Tibial nerve (tissue), 4 donors: ENCODE data around the gene NPLOC4. TPM values are rescaled to one million over a fixed set of nuclear protein-coding genes. Genes with fewer than 3 reads are reported as not detected.

Experiments used
- DNase-seq, 2 donors: peaks; one replicate each; pipeline ENCODE4 v3.0.0-alpha.2; 2019; ENCODE audit warnings: low spot score in 2 of 2
- H3K27ac ChIP-seq, 4 donors: fragments of 200-600 bp; sonication (generic) in 3 of 4; one replicate each; pipeline ENCODE4 v1.5.1; 2017 to 2019; ENCODE audit warnings: mild to moderate bottlenecking in 1 of 4
- H3K27me3 ChIP-seq, 2 donors: fragments of 200-600 bp; sonication (generic) in 1 of 2; one replicate each; pipeline versions ENCODE4 v1.5.1 to v1.6.0; 2017 to 2019
- H3K36me3 ChIP-seq, 3 donors: fragments of 200-600 bp; sonication (generic); one replicate each; pipeline ENCODE4 v1.5.1; 2018 to 2019
- H3K4me1 ChIP-seq, 4 donors: fragments of 200-600 bp; sonication (generic) in 3 of 4; one replicate each; pipeline ENCODE4 v1.5.1; 2017 to 2019
- H3K4me3 ChIP-seq, 4 donors: fragments of 200-600 bp; sonication (generic) in 3 of 4; one replicate each; pipeline ENCODE4 v1.5.1; 2017 to 2019; ENCODE audit warnings: mild to moderate bottlenecking in 1 of 4, moderate library complexity in 1 of 4
- H3K9me3 ChIP-seq, 4 donors: fragments of 200-600 bp; sonication (generic) in 3 of 4; one replicate each; pipeline ENCODE4 v1.5.1; 2017 to 2019
- EP300 ChIP-seq, 2 donors: sonication (generic); formaldehyde crosslinking; IDR thresholded peaks; one replicate each; pipeline ENCODE4 v1.6.1; 2017; ENCODE audit warnings: antibody characterized with exemption in 2 of 2, mild to moderate bottlenecking in 1 of 2
- POLR2A ChIP-seq, 2 donors: fragments of 450-650 bp; IDR thresholded peaks; one replicate each; pipeline ENCODE4 v1.6.1; 2017; ENCODE audit warnings: antibody characterized with exemption in 2 of 2, mild to moderate bottlenecking in 2 of 2, moderate library complexity in 2 of 2
- WGBS, 2 donors: methylation state at CpG; one replicate each; pipeline ENCODE4 v1.1.5; 2018; 5-methylcytosine and 5-hydroxymethylcytosine counted together
- total RNA-seq, 4 donors: library from RNA; depleted of rRNA; stranded (reverse); fragments of >200 nt; gene quantifications; one replicate each; pipeline ENCODE4 v1.1.0, GENCODE V29; 2016
- TF ChIP-seq, protein P1 (sequence below), 5 experiments: fragments of 200-600 bp in 3 of 5; fragments of 450-650 bp in 2 of 5; sonication (generic) in 3 of 5; IDR thresholded peaks; one replicate each; pipeline ENCODE4 v1.5.1; 2016 to 2019; ENCODE audit warnings: antibody characterized with exemption in 5 of 5, mild to moderate bottlenecking in 3 of 5, moderate library complexity in 2 of 5

The NPLOC4 gene
- total RNA-seq = 10 to 100 TPM; 51.1 to 79.2 (median 62.1) TPM

DNA sequence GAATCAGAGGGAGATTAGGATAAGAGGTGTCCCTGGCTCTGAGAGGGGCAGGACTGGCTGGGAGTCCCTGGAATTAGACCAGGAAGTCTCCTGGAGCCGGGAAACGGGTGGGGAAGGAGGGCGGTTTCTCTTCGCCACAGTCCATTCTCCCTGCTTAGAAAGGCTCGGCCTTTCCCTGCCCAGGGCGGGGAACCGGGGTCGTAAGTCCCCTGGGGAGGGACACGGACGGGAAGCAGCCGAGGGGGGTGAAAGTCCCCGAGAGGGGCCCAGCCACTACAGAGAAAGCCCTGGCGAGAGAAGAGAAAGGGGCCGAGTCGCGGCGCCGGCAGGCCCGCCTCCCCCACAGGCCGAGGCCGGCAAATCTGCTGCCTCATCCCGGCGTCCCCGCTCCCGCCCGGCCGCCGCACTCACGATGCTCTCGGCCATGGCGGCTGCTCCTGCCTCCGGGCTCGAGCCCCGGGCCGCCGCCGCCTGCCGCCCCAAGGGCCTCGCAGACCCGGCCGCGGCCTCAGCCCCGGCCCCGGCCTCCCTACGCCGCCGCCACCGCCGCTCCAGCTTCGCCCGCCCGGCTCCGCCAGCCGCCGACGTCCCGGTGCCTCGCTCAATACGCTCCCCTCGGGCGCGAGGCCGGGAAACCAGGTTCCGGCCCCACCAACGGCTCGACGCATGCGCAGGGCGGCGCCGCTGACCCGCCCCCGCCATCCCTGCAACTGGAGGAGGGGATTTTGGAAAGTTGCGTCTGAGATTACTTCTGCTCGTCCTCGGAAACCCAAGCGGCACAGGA is at the start of gene NPLOC4, which contains the start of gene TSPAN10:
NPLOC4 (minus strand) TSS at position 608 of the 784 bp plus-strand sequence; CDS start at position 426, 182 bp downstream.
TSPAN10 (plus strand) TSS at position 692 of the 784 bp plus-strand sequence. CDS start 5,217 bp downstream, outside the sequence.
- DNase-seq = peak; percentile 65 to 73
- WGBS, 2 donors = 1% methylated on average over 45 to 69 of the region's 77 CpGs
- Histone ChIP-seq H3K9me3 (no peaks in the 10 kb centered on the region), H3K4me3 (peak within 1 kb of the TSS; percentile 56 to 99 (median 86)), H3K27me3 (no peaks in the 10 kb centered on the region), H3K27ac (peak within 1 kb of the TSS; percentile 10 to 92 (median 88)), H3K4me1 (peaks cover 0 to 44% (median 24%) of the 10 kb centered on the region in 4 donors), H3K36me3 (peaks cover 0 to 13% (median 0%) of the 10 kb centered on the region in 3 donors)
- TF ChIP-seq, protein P1, sequence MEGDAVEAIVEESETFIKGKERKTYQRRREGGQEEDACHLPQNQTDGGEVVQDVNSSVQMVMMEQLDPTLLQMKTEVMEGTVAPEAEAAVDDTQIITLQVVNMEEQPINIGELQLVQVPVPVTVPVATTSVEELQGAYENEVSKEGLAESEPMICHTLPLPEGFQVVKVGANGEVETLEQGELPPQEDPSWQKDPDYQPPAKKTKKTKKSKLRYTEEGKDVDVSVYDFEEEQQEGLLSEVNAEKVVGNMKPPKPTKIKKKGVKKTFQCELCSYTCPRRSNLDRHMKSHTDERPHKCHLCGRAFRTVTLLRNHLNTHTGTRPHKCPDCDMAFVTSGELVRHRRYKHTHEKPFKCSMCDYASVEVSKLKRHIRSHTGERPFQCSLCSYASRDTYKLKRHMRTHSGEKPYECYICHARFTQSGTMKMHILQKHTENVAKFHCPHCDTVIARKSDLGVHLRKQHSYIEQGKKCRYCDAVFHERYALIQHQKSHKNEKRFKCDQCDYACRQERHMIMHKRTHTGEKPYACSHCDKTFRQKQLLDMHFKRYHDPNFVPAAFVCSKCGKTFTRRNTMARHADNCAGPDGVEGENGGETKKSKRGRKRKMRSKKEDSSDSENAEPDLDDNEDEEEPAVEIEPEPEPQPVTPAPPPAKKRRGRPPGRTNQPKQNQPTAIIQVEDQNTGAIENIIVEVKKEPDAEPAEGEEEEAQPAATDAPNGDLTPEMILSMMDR (IDR thresholded peaks at IDR 0.05) = peak in 1 of 5 experiments; percentile 46
- TF ChIP-seq EP300 (IDR thresholded peaks at IDR 0.05) = peak; percentile 61 to 88
- TF ChIP-seq POLR2A (IDR thresholded peaks at IDR 0.05) = peak; percentile 47 to 75

- H3K36me3 ChIP-seq = peaks cover 0 to 62% (median 33%) of the 10 kb centered on the region in 3 donors
Measured at GRCh38 chr17:81686614-81687013, 49.7 kb upstream of the NPLOC4 start.

GRCh38 chr17:81685108-81685507 is 48.2 kb upstream of the NPLOC4 start:
- H3K9me3 ChIP-seq = no peaks in the 10 kb centered on the region
- peak overlapping the region; percentile 80 to 99 (median 91) for H3K4me3 ChIP-seq
- peaks cover 0 to 42% (median 30%) of the 10 kb centered on the region in 4 donors for H3K4me1 ChIP-seq
- DNase-seq = no peak
- H3K27ac ChIP-seq = peak overlapping the region in 2 of 4 donors; percentile 89 to 92
- WGBS, 2 donors = 69 to 74% methylated on average over 12 of the region's 12 CpGs
- H3K36me3 ChIP-seq = peaks cover 0 to 60% (median 29%) of the 10 kb centered on the region in 3 donors
- TF ChIP-seq EP300 (IDR thresholded peaks at IDR 0.05) (no peak), POLR2A (IDR thresholded peaks at IDR 0.05) (no peak)
- TF ChIP-seq, protein P1 (IDR thresholded peaks at IDR 0.05) = no peak
- no peaks in the 10 kb centered on the region for H3K27me3 ChIP-seq

More at GRCh38 chr17:81686614-81687013, 49.7 kb upstream of the NPLOC4 start:
- Histone ChIP-seq H3K27ac (no peak overlapping the region), H3K9me3 (no peaks in the 10 kb centered on the region), H3K4me3 (no peak overlapping the region), H3K4me1 (peaks cover 0 to 40% (median 29%) of the 10 kb centered on the region in 4 donors), H3K27me3 (no peaks in the 10 kb centered on the region)
- TF ChIP-seq POLR2A (IDR thresholded peaks at IDR 0.05) (no peak), EP300 (IDR thresholded peaks at IDR 0.05) (no peak)
- TF ChIP-seq, protein P1 (IDR thresholded peaks at IDR 0.05) = no peak
- no peak for DNase-seq
- 84 to 89% methylated on average over 11 to 19 of the region's 20 CpGs for WGBS, 2 donors

GRCh38 chr17:81684442-81684911 is 47.6 kb upstream of the NPLOC4 start:
- H3K36me3 ChIP-seq = peaks cover 0 to 58% (median 29%) of the 10 kb centered on the region in 3 donors
- no peak for DNase-seq
- no peaks in the 10 kb centered on the region for H3K27me3 ChIP-seq
- H3K4me3 ChIP-seq = peak overlapping the region; percentile 80 to 99 (median 91)
- no peaks in the 10 kb centered on the region for H3K9me3 ChIP-seq
- WGBS, 2 donors = 0 to 3% methylated on average over 13 to 16 of the region's 16 CpGs
- TF ChIP-seq POLR2A (IDR thresholded peaks at IDR 0.05) (no peak), EP300 (IDR thresholded peaks at IDR 0.05) (no peak)
- TF ChIP-seq, protein P1 (IDR thresholded peaks at IDR 0.05) = no peak
- peak overlapping the region in 3 of 4 donors; percentile 25 to 92 (median 89) for H3K27ac ChIP-seq
- peaks cover 0 to 42% (median 30%) of the 10 kb centered on the region in 4 donors for H3K4me1 ChIP-seq
